Endothelial cell of umbilical vein (primary cell): ENCODE results near the gene ZNF92. TPM values are rescaled to one million over a fixed set of nuclear protein-coding genes. Genes with fewer than 3 reads are reported as not detected.
"Not testable (repeated sequence)": the region's sequence is repeated elsewhere in the genome, so short reads cannot be mapped to it uniquely, and the experiment has no call there.

Source experiments
- BruUV-seq: library from RNA; stranded (reverse); fragments of 400-500 nt; replicated peaks from 2 replicates; lab custom pipeline; 2021; lab: Mats Ljungman, UMichigan
- CTCF ChIA-PET: fragments of 300-600, 350-600 bp; sonication (Branson Sonifier 250); formaldehyde crosslinking; loops from one replicate; lab custom pipeline; 2021; ENCODE audit warnings: antibody characterized with exemption, inconsistent platforms; lab: Charles Lee
- POLR2A ChIA-PET: fragments of 300-600, 350-600 bp; sonication (Branson Sonifier 250); formaldehyde crosslinking; loops from one replicate; lab custom pipeline; 2021; ENCODE audit warnings: antibody characterized with exemption, inconsistent platforms; lab: Charles Lee
- DNase-seq: peaks from one replicate; pipeline ENCODE4 v3.0.0-alpha.2; 2011; ENCODE audit warnings: low read depth, low spot score
- FAIRE-seq: peaks from 2 replicates; lab custom pipeline; 2011; peaks lifted over from hg19 to GRCh38; lab: Jason Lieb, UNC
- H2AFZ ChIP-seq: 2 replicates; pipeline ENCODE4 v1.6.0; 2012; ENCODE audit warnings: low read depth, low read length, control low read depth, inconsistent platforms
- H3K27ac ChIP-seq: 2 replicates; pipeline ENCODE4 v1.5.1; 2011; ENCODE audit warnings: low read depth, mild to moderate bottlenecking, control low read depth, low read length, moderate library complexity; ENCODE audit not compliant: insufficient read depth
- H3K27me3 ChIP-seq, 2 experiments: 2 replicates each; pipeline versions ENCODE4 v1.6.0 to v1.6.1; 2011; ENCODE audit warnings: low read length in 2 of 2, mixed read lengths in 1 of 2; ENCODE audit not compliant: control insufficient read depth in 2 of 2, insufficient read depth in 2 of 2
- H3K36me3 ChIP-seq, 2 experiments: 2 replicates in 1 of 2; 3 replicates in 1 of 2; pipeline ENCODE4 v1.5.1; 2011; ENCODE audit warnings: low read length in 2 of 2, mild to moderate bottlenecking in 1 of 2, moderate library complexity in 1 of 2; ENCODE audit not compliant: control insufficient read depth in 2 of 2, insufficient read depth in 2 of 2; ENCODE audit errors: extremely low read depth in 1 of 2
- H3K4me1 ChIP-seq: 3 replicates; pipeline ENCODE4 v1.5.1; 2011; ENCODE audit warnings: mild to moderate bottlenecking, low read length; ENCODE audit not compliant: control insufficient read depth, insufficient read depth; ENCODE audit errors: extremely low read depth
- H3K4me2 ChIP-seq: 2 replicates; pipeline ENCODE4 v1.6.1; 2011; ENCODE audit warnings: low read length, control low read depth, mixed read lengths; ENCODE audit not compliant: insufficient read depth
- H3K4me3 ChIP-seq, 3 experiments: fragments of 200-600 bp in 1 of 3; sonication (generic), shearing (Covaris generic) in 1 of 3; replicated peaks in 1 of 3; 2 replicates each; pipeline ENCODE4 v1.5.1; 2011 to 2016; ENCODE audit warnings: control low read depth in 3 of 3, low read length in 3 of 3, mild to moderate bottlenecking in 2 of 3, inconsistent platforms in 1 of 3, low read depth in 1 of 3, moderate library complexity in 1 of 3; ENCODE audit not compliant: insufficient read depth in 1 of 3
- H3K79me2 ChIP-seq: 2 replicates; pipeline ENCODE4 v1.6.0; 2012; ENCODE audit warnings: low read length, inconsistent platforms; ENCODE audit not compliant: control insufficient read depth, insufficient read depth
- H3K9ac ChIP-seq: replicated peaks from 2 replicates; pipeline ENCODE3; 2011; ENCODE audit warnings: low read length, control low read depth; ENCODE audit not compliant: insufficient read depth; ENCODE audit errors: extremely low read depth
- H3K9me1 ChIP-seq: replicated peaks from 3 replicates; pipeline ENCODE4 v1.6.0; 2011; ENCODE audit warnings: mild to moderate bottlenecking, low read length; ENCODE audit not compliant: control insufficient read depth, insufficient read depth; ENCODE audit errors: extremely low read depth
- H3K9me3 ChIP-seq: replicated peaks from 2 replicates; pipeline ENCODE4 v1.5.1; 2012; ENCODE audit warnings: low read length, inconsistent platforms; ENCODE audit not compliant: control insufficient read depth, insufficient read depth
- H4K20me1 ChIP-seq: replicated peaks from 2 replicates; pipeline ENCODE3; 2011; ENCODE audit warnings: mild to moderate bottlenecking, low read length; ENCODE audit not compliant: control insufficient read depth, insufficient read depth; ENCODE audit errors: extremely low read depth
- EZH2 ChIP-seq: IDR thresholded peaks from 2 replicates; pipeline ENCODE4 v1.6.1; 2012; ENCODE audit warnings: borderline replicate concordance, low read depth, mild to moderate bottlenecking, moderate library complexity, low read length, inconsistent platforms; ENCODE audit not compliant: severe bottlenecking
- FOS ChIP-seq: IDR thresholded peaks from 2 replicates; pipeline ENCODE4 v1.6.1; 2011; ENCODE audit warnings: mild to moderate bottlenecking, low read length, moderate library complexity, borderline replicate concordance; ENCODE audit not compliant: insufficient read depth
- MYC ChIP-seq: IDR thresholded peaks from one replicate; pipeline ENCODE4 v1.6.1; 2011; ENCODE audit warnings: mild to moderate bottlenecking, low read depth, low read length
- POLR2A ChIP-seq: IDR thresholded peaks from 2 replicates; pipeline ENCODE4 v1.6.1; 2012; ENCODE audit warnings: low read depth, mild to moderate bottlenecking, control low read depth, low read length
- dilution Hi-C: fragments of 300-500 bp; cut with MboI; formaldehyde crosslinking; loops from one replicate; pipeline ENCODE4 v1.15.0; 2019; ENCODE audit warnings: low sequenced_read_pairs; ENCODE audit not compliant: extremely low pct_ligation_motif_present
- intact Hi-C: fragments of 100-400 bp; cut with micrococcal nuclease; formaldehyde crosslinking; loops from one replicate; pipeline ENCODE4 v1.10.0; 2022
- polyA plus RNA-seq, 4 experiments: library from polyadenylated mRNA; depleted of rRNA in 3 of 4; stranded (reverse) in 3 of 4; unstranded in 1 of 4; fragments of >200 nt; gene quantifications; 2 replicates each; pipeline versions ENCODE4 v1.2.1 to v1.2.3, GENCODE V29; 2011 to 2012; ENCODE audit warnings: missing spikeins in 1 of 4
- total RNA-seq: library from RNA; stranded (reverse); gene quantifications from 2 replicates; pipeline ENCODE4 v1.2.3, GENCODE V29; 2021
- TF ChIP-seq, protein P1 (sequence below): IDR thresholded peaks from 2 replicates; pipeline ENCODE4 v1.6.1; 2011; ENCODE audit not compliant: insufficient read depth, insufficient read length

Gene ZNF92
- total and polyA plus RNA-seq, 2 donors (not counting 3 experiments of a cell fraction or from before 2014, with no cell fraction given) = 0.90 to 8.9 TPM

DNA sequence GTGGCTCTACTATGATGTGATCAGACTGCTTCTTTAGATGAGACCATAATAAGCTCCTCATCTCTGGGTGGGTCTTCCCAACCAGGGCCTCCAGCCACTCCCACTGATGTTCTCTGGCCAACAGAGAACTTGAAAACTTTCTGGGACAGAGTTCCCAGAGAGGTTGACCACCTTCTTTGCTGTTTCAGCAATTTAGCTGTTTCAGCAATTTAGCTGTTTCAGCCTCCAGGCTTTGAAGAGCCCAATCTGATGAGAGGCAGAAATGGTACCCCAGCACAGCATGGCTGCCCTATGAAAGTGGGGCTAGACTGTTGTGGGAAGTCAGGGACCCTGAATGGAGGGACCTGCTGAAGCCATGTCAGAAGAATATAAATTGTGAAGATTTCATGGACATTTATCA is 49.0 kb downstream of the ZNF92 start:
- H3K27me3 ChIP-seq = no peaks in the 10 kb centered on the region
- no peaks in the 10 kb centered on the region for H3K9me3 ChIP-seq
- POLR2A ChIA-PET = no interaction called here
- no peak overlapping the region for H3K9ac ChIP-seq
- H3K27ac ChIP-seq = no peak overlapping the region
- CTCF ChIA-PET = no interaction called here
- no peaks in the 10 kb centered on the region for H3K36me3 ChIP-seq
- TF ChIP-seq FOS (no peak), POLR2A (no peak), EZH2 (no peak), MYC (no peak)
- TF ChIP-seq, protein P1, sequence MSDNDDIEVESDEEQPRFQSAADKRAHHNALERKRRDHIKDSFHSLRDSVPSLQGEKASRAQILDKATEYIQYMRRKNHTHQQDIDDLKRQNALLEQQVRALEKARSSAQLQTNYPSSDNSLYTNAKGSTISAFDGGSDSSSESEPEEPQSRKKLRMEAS = no peak
- H3K4me2 ChIP-seq = no peak overlapping the region
- dilution Hi-C loops = no loop called here
- intact Hi-C loops = no loop called here
- H4K20me1 ChIP-seq = no peaks in the 10 kb centered on the region
- no peak for DNase-seq
- H3K79me2 ChIP-seq = no peaks in the 10 kb centered on the region
- no TSS peak for BruUV-seq
- no peak overlapping the region for H2AFZ ChIP-seq
- H3K4me3 ChIP-seq = no peak overlapping the region
- peaks cover 4% of the 10 kb centered on the region for H3K4me1 ChIP-seq
- H3K9me1 ChIP-seq = no peaks in the 10 kb centered on the region
- no peak for FAIRE-seq

DNA sequence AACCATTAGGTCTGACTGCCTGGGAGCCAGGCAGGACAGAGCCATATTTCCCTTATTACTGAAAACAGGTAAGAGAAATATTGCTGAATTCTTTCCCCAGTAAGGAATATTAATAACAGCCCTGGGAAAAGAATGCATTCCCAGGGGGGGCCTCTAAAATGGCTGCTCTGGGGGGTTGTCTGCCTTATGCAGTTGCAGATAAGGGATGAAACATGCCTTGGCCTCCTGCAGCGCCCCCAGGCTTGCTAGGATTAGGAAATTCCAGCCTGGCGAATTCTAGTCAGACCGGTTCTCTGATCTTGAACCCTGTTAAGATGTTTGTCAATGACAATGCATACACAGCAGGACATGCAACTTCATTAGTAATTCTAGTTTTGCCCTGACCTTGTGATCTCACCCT is 49.6 kb downstream of the ZNF92 start:
- dilution Hi-C loops, BruUV-seq, POLR2A ChIA-PET: not testable (repeated sequence)

More for the DNA sequence above, 49.6 kb downstream of the ZNF92 start:
- H3K79me2 ChIP-seq, H3K36me3 ChIP-seq, H3K4me2 ChIP-seq, H3K9me3 ChIP-seq, H3K9ac ChIP-seq, H2AFZ ChIP-seq, intact Hi-C loops, DNase-seq, H3K27me3 ChIP-seq, CTCF ChIA-PET, H4K20me1 ChIP-seq, H3K27ac ChIP-seq, H3K4me1 ChIP-seq, FAIRE-seq, H3K4me3 ChIP-seq, H3K9me1 ChIP-seq: not testable (repeated sequence)
